Esophagus (tissue), 2 donors: Measurements from ENCODE around the gene HYKK. TPM values are rescaled to one million over a fixed set of nuclear protein-coding genes. Genes with fewer than 3 reads are reported as not detected.
"Not testable (repeated sequence)": the region's sequence is repeated elsewhere in the genome, so short reads cannot be mapped to it uniquely, and the experiment has no call there.

Source experiments
- H3K27ac ChIP-seq, 2 donors: one replicate each; pipeline ENCODE4 v1.5.1; 2013; ENCODE audit warnings: low read depth in 2 of 2, mild to moderate bottlenecking in 2 of 2, inconsistent platforms in 1 of 2, low read length in 1 of 2, moderate library complexity in 1 of 2
- H3K27me3 ChIP-seq, 2 donors: one replicate each; pipeline ENCODE4 v1.6.1; 2013; ENCODE audit warnings: low read length in 2 of 2, control low read depth in 1 of 2, mild to moderate bottlenecking in 1 of 2; ENCODE audit not compliant: insufficient read depth in 2 of 2, control insufficient read depth in 1 of 2
- H3K36me3 ChIP-seq, 2 donors: one replicate each; pipeline ENCODE4 v1.6.1; 2013; ENCODE audit warnings: low read length in 1 of 2; ENCODE audit not compliant: control insufficient read depth in 2 of 2, insufficient read depth in 2 of 2
- H3K4me1 ChIP-seq, 2 donors: one replicate each; pipeline ENCODE4 v1.6.1; 2013; ENCODE audit warnings: low read length in 1 of 2; ENCODE audit not compliant: control insufficient read depth in 2 of 2, insufficient read depth in 2 of 2
- H3K4me3 ChIP-seq, 2 donors: one replicate each; pipeline ENCODE4 v1.5.1; 2013; ENCODE audit warnings: low read length in 2 of 2, mild to moderate bottlenecking in 2 of 2, low read depth in 1 of 2, moderate library complexity in 1 of 2
- H3K9me3 ChIP-seq, 2 donors: one replicate each; pipeline ENCODE4 v1.6.1; 2013; ENCODE audit warnings: mild to moderate bottlenecking in 2 of 2, low read depth in 1 of 2, low read length in 1 of 2, moderate library complexity in 1 of 2; ENCODE audit not compliant: control insufficient read depth in 2 of 2, insufficient read depth in 1 of 2
- WGBS, 2 donors: extraction: QIAGEN DNeasy Blood & Tissue Kit; methylation state at CpG; one replicate each; pipeline ENCODE4 v1.1.7; 2013; 5-methylcytosine and 5-hydroxymethylcytosine counted together
- polyA plus RNA-seq, 2 donors: library from polyadenylated mRNA; stranded (reverse); fragments of 200-250 nt; gene quantifications; one replicate each; pipeline ENCODE4 v1.2.3, GENCODE V29; 2013
- donor health status: healthy with polysubstance abuse.
- donor health status: Bipolar disorder and iron deficiency.

Gene HYKK
- polyA plus RNA-seq, 2 donors, result 2.7 to 2.9 TPM

DNA sequence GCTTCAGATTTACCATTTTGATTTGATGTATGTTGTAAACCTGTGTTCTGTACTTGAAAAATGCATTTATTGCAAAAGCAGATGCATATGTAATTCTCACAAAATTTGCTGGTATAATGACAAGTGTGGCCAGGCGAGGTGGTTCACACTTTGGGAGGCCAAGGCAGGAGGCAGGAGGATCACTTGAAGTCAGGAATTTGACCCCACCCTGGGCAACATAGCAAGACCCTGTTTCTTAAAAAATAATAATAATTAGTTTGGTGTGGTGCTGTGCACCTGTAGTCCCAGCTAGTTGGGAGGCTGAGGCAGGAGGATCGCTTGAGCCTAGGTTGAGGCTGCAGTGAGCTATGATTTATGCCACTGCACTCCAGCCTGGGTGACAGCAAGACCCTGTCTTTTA, 4.7 kb upstream of the HYKK start:
- no peak overlapping the region for H3K4me3 ChIP-seq
- H3K9me3 ChIP-seq, result no peaks in the 10 kb centered on the region
- H3K27me3 ChIP-seq, result no peaks in the 10 kb centered on the region
- 96 to 98% methylated on average over 2 of the region's 2 CpGs for WGBS, 2 donors
- H3K36me3 ChIP-seq, result peaks cover 0 to 3% of the 10 kb centered on the region in 2 donors
- H3K27ac ChIP-seq, result no peak overlapping the region
- peaks cover 0 to 3% of the 10 kb centered on the region in 2 donors for H3K4me1 ChIP-seq

DNA sequence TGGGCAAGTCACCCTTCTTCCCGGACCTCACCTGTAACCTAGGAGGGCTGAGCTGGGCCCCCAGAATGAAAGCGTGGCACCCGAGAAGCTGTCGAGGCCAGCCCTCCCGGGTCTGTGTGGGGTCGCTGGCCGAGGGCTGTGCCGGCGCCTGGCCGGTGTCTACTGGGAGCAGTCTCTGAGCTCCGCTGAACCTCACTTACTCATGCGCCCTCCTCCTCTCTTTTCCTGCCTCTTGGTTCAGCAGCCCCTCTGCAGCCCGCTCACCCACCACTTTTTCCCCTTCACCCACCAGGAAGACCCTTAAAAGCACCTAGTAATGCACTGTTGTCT, 419 bp downstream of the HYKK start:
- Histone ChIP-seq H3K9me3 (no peaks in the 10 kb centered on the region), H3K36me3 (no peaks in the 10 kb centered on the region), H3K27ac (peak overlapping the region; percentile 64 to 81), H3K27me3 (no peaks in the 10 kb centered on the region), H3K4me3 (peak overlapping the region; percentile 82 to 88), H3K4me1 (peaks cover 0 to 3% of the 10 kb centered on the region in 2 donors)
- 0 to 1% methylated on average over 12 to 13 of the region's 13 CpGs for WGBS, 2 donors

DNA sequence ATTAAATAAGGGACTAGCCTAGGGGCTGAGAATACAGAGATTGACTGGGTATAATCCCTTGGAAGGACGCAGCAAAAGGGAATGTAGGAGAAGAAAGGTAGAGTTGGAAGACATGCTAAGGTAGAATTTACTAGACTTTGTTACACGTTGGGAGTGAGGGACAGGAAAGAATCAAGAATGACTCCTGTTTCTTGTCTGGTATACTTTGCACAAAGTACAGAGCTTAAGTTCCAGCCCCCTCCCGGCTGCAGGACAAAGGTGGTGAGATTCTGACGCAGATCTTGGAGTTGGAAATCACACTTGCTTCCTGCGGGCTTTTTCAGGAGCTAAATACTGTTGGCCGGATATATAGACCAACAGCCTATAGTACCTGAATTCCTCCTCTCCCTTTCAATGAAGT, 895 bp downstream of the HYKK start:
- Histone ChIP-seq H3K4me3 (peak overlapping the region in 1 of 2 donors; percentile 82), H3K27ac (no peak overlapping the region), H3K4me1 (peaks cover 0 to 3% of the 10 kb centered on the region in 2 donors), H3K27me3 (no peaks in the 10 kb centered on the region), H3K9me3 (no peaks in the 10 kb centered on the region), H3K36me3 (no peaks in the 10 kb centered on the region)
- 31% methylated on average over 6 of the region's 6 CpGs for WGBS, 2 donors

DNA sequence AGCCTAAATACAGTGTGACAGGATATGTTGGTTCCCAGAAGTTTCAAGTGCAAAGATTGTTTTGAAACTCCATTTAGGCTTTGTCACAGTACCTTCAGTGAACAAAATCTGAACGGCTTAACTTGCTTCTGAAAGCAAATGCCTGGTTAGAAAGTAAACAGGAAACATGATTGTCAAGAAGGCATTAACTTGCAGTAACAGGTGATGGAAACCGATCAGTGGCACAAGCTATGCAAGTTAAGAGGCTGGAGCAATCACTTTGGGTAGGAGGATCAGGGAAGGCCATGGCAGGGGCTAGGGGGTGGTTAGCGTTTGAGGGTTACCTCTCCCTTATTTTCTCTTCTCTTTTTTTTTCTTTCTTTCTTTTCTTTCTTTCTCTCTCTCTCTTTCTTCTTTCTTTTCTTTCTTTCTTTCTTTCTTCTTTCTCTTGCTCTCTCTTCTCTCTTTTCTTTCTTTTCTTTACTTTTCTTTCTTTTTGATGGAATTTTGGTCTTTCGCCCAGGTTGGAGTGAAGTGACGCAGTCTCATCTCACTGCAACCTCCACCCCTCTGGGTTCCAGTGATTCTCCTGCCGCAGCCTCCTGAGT, 2.4 kb downstream of the HYKK start:
- H3K36me3 ChIP-seq, result no peaks in the 10 kb centered on the region
- H3K27ac ChIP-seq, result no peak overlapping the region
- H3K4me1 ChIP-seq, result peaks cover 0 to 3% of the 10 kb centered on the region in 2 donors
- H3K9me3 ChIP-seq, result no peaks in the 10 kb centered on the region
- H3K27me3 ChIP-seq, result no peaks in the 10 kb centered on the region
- no peak overlapping the region for H3K4me3 ChIP-seq
- WGBS, 2 donors, result 61 to 80% methylated on average over 6 of the region's 6 CpGs

DNA sequence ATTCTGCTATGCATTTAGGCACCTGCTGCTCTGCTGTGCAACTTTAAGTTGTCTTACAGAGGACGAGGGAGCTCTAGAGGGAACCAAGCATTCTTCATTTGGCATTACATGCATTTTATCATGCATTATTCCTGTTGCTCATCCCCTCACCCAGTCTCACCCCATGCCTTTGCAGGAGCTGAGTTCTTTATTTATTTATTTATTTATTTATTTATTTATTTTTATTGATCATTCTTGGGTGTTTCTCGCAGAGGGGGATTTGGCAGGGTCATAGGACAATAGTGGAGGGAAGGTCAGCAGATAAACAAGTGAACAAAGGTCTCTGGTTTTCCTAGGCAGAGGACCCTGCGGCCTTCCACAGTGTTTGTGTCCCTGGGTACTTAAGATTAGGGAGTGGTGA, 12.7 kb downstream of the HYKK start:
- H3K4me1 ChIP-seq, H3K4me3 ChIP-seq, H3K36me3 ChIP-seq, H3K27ac ChIP-seq, H3K27me3 ChIP-seq, H3K9me3 ChIP-seq: not testable (repeated sequence)
- WGBS, 2 donors, result 92 to 93% methylated on average over 2 of the region's 3 CpGs

DNA sequence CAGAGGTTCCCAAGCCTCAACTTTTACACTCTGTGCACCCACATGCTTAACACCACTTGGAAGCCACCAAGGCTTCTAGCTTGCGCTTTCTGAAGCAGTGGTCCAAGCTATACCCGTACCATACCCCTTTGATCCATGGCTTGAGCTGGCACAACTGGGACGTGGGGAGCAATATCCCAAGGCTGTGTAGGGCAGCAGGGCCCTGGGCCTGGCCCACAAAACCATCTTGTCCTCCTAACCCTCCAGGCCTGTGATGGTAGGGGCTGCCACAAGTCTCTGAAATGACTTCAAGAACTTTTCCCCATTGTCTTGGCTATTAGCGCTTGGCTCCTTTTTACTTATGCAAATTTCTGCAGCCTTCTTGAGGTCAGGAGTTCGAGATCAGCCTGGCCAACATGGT, 16.9 kb downstream of the HYKK start:
- Histone ChIP-seq H3K36me3 (no peaks in the 10 kb centered on the region), H3K4me1 (no peaks in the 10 kb centered on the region), H3K9me3 (no peaks in the 10 kb centered on the region), H3K4me3 (no peak overlapping the region), H3K27ac (no peak overlapping the region), H3K27me3 (no peaks in the 10 kb centered on the region)
- WGBS, 2 donors, result 88 to 93% methylated on average over 5 of the region's 5 CpGs

DNA sequence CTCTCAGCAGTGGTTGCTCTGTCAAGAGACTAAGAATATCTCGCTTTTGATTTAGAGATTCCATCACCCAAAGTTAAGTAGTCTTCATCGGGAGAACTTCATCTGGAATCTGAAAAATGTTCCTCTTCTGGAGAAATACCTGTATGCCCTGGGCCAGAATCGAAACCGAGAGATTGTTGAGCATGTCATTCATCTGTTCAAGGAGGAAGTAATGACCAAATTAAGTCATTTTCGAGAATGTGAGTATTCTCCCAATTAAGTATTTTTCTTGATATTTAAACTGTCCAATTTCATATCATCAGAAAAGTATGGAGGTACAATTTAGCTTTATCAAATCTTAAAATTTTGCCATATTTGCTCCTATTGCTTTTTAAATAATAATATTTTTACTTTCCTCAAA, 19.9 kb downstream of the HYKK start:
- Histone ChIP-seq H3K4me3 (no peak overlapping the region), H3K4me1 (no peaks in the 10 kb centered on the region), H3K27ac (no peak overlapping the region), H3K9me3 (no peaks in the 10 kb centered on the region), H3K27me3 (no peaks in the 10 kb centered on the region), H3K36me3 (no peaks in the 10 kb centered on the region)
- WGBS, 2 donors, result 91 to 95% methylated on average over 5 of the region's 5 CpGs

DNA sequence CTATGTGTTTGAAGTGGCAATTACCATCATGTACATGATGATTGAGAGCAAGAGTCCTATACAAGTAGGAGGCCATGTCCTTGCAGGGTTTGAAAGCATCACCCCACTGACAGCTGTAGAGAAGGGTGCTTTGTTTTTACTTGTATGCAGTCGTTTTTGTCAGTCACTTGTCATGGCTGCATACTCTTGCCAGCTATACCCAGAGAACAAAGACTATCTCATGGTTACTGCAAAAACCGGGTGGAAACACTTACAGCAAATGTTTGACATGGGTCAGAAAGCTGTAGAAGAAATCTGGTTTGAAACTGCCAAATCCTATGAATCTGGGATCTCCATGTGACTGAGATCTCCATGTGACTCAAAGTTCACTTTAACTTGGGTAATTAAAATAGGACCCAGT, 26.0 kb downstream of the HYKK start:
- no peak overlapping the region for H3K27ac ChIP-seq
- no peaks in the 10 kb centered on the region for H3K36me3 ChIP-seq
- H3K9me3 ChIP-seq, result no peaks in the 10 kb centered on the region
- H3K4me1 ChIP-seq, result no peaks in the 10 kb centered on the region
- 48 to 51% methylated on average over 2 of the region's 2 CpGs for WGBS, 2 donors
- no peak overlapping the region for H3K4me3 ChIP-seq
- no peaks in the 10 kb centered on the region for H3K27me3 ChIP-seq

DNA sequence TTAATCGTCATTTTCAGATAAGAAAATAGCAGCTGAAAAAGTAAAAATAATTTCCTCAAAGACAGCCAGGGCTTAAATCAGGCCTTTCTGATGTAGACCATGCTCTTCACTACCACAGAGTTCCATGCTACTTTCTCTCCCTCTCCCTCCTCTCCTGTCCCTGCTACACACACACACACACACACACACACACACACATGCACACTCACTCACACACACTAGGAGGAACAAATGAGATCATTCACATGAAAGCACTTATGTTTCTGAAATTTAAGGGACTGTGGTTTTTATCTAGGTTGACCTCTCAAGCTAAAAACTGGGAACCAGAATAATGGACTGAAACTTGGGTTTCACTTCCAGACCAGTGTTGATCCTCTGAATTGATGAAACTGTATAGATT, 28.8 kb downstream of the HYKK start:
- Histone ChIP-seq H3K27ac (no peak overlapping the region), H3K4me1 (no peaks in the 10 kb centered on the region), H3K9me3 (no peaks in the 10 kb centered on the region), H3K36me3 (no peaks in the 10 kb centered on the region), H3K4me3 (no peak overlapping the region), H3K27me3 (no peaks in the 10 kb centered on the region)
- 95 to 96% methylated on average over 1 of the region's 1 CpG for WGBS, 2 donors

DNA sequence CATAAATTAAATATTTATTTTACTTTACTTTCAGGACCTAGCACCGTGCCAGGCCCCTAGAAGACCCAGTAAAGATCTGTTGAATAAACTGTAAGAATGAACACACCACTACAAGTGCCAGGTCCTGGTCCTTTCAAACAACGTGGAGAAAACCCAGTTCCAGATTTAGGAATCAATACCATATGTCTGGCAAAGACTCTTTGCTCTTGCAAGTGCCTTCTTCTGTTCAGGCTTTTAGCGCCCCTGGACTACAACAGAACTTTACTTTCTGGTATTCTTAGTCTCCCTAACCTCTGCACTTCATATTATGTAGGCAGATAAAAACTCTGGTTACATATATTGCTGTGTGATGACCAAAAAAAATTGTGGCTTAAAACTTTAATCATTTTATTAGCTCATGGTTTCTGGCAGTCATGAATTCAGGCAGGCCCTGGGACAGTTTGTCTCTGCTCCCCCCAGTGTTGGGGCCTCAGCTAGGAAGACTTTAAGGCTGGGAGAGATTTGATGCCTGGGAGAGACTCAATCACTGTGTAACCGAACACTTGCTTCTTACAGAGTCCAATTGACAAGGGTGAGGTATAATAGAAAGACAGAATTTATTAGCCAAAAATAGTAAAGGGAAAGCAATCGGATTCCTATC, 30.0 kb downstream of the HYKK start:
- no peaks in the 10 kb centered on the region for H3K27me3 ChIP-seq
- H3K36me3 ChIP-seq, result no peaks in the 10 kb centered on the region
- WGBS, 2 donors, result 80 to 83% methylated on average over 5 of the region's 5 CpGs
- no peak overlapping the region for H3K27ac ChIP-seq
- no peaks in the 10 kb centered on the region for H3K4me1 ChIP-seq
- no peaks in the 10 kb centered on the region for H3K9me3 ChIP-seq
- H3K4me3 ChIP-seq, result no peak overlapping the region
